K562 (cell line): ENCODE data around the gene MAD2L1BP. TPM values are rescaled to one million over a fixed set of nuclear protein-coding genes. Genes with fewer than 3 reads are reported as not detected.

ENCODE experiments used
- ADNP ChIP-seq: fragments of 200-800 bp; sonication (Bioruptor generic); IDR thresholded peaks from 2 replicates; pipeline ENCODE4 v1.6.1; 2016; ENCODE audit warnings: missing genetic modification characterization, missing compliant biosample characterization
- BRD9 ChIP-seq: fragments of 450-650 bp; IDR thresholded peaks from 2 replicates; pipeline ENCODE4 v1.6.1; 2018; ENCODE audit warnings: low read depth; ENCODE audit not compliant: partially characterized antibody
- CHD4 ChIP-seq: fragments of 200-600 bp; sonication (generic); IDR thresholded peaks from 3 replicates; pipeline ENCODE4 v1.6.1; 2012; ENCODE audit warnings: low read depth, mild to moderate bottlenecking, mixed read lengths, low read length, inconsistent platforms; ENCODE audit not compliant: insufficient read depth, insufficient replicate concordance, poor library complexity, severe bottlenecking
- DPF2 ChIP-seq: fragments of 450-650 bp; IDR thresholded peaks from 2 replicates; pipeline ENCODE4 v1.6.1; 2016
- EGR1 ChIP-seq: fragments of 450-650 bp; conservative IDR thresholded peaks from 2 replicates; pipeline ENCODE4 v1.6.1; 2017; ENCODE audit warnings: mild to moderate bottlenecking
- ESRRB ChIP-seq: fragments of 250-450 bp; sonication (Bioruptor Pico); IDR thresholded peaks from 2 replicates; pipeline ENCODE4 v1.5.0; 2020; ENCODE audit warnings: mild to moderate bottlenecking, moderate library complexity, borderline replicate concordance
- FOSL1 ChIP-seq: fragments of 200-800 bp; sonication (Bioruptor generic); conservative IDR thresholded peaks from 2 replicates; pipeline ENCODE4 v1.6.1; 2016; ENCODE audit warnings: missing genetic modification characterization, missing compliant biosample characterization
- HDAC1 ChIP-seq, 2 experiments: fragments of 450-650 bp; IDR thresholded peaks; 2 replicates each; pipeline ENCODE4 v1.6.1; 2016 to 2017; ENCODE audit warnings: inconsistent platforms in 1 of 2, mild to moderate bottlenecking in 1 of 2, moderate library complexity in 1 of 2
- HDGF ChIP-seq: fragments of 450-650 bp; IDR thresholded peaks from 2 replicates; pipeline ENCODE4 v1.6.1; 2016
- IFI16 ChIP-seq: fragments of 250-450 bp; sonication (Bioruptor Pico); IDR thresholded peaks from 2 replicates; pipeline ENCODE4 v2.1.2; 2022; ENCODE audit warnings: mild to moderate bottlenecking, inconsistent platforms
- KLF6 ChIP-seq: fragments of 250-450 bp; sonication (Bioruptor Pico); IDR thresholded peaks from 2 replicates; pipeline ENCODE4 v1.4.0; 2020; ENCODE audit warnings: mild to moderate bottlenecking, moderate library complexity, borderline replicate concordance
- NBN ChIP-seq: fragments of 450-650 bp; IDR thresholded peaks from 2 replicates; pipeline ENCODE4 v1.6.1; 2016; ENCODE audit warnings: low read depth, mild to moderate bottlenecking
- PTBP1 ChIP-seq: fragments of 200-400 bp; formaldehyde crosslinking; IDR thresholded peaks from 2 replicates; pipeline ENCODE4 v1.6.1; 2017; ENCODE audit warnings: low read depth, low read length
- SOX6 ChIP-seq: fragments of 450-650 bp; IDR thresholded peaks from 2 replicates; pipeline ENCODE4 v1.6.1; 2014; ENCODE audit warnings: mild to moderate bottlenecking
- XRCC5 ChIP-seq: fragments of 200-400 bp; formaldehyde crosslinking; IDR thresholded peaks from 2 replicates; pipeline ENCODE4 v1.6.1; 2017; ENCODE audit warnings: low read depth, mild to moderate bottlenecking, low read length
- ZNF175 ChIP-seq: fragments of 200-800 bp; sonication (Bioruptor generic); IDR thresholded peaks from 2 replicates; pipeline ENCODE4 v1.6.1; 2016; ENCODE audit warnings: low read depth, mild to moderate bottlenecking, missing genetic modification characterization, missing compliant biosample characterization
- ZNF224 ChIP-seq: sonication (generic); formaldehyde crosslinking; IDR thresholded peaks from 2 replicates; pipeline ENCODE4 v1.8.0; 2022; ENCODE audit warnings: mild to moderate bottlenecking, missing genetic modification reagents
- ZNF232 ChIP-seq: sonication (generic); formaldehyde crosslinking; IDR thresholded peaks from 2 replicates; pipeline ENCODE4 v1.8.0; 2022; ENCODE audit warnings: mild to moderate bottlenecking, missing genetic modification reagents
- polyA plus RNA-seq, 8 experiments: library from polyadenylated mRNA; depleted of rRNA in 4 of 8; stranded (reverse) in 5 of 8; unstranded in 3 of 8; fragments of >200 nt; fragmentation: Nextera tagmentation in 2 of 8; fragmentation: Illumina TruSeq in 1 of 8; extraction: Ambion mirVana in 2 of 8; extraction: Trizol in 1 of 8; gene quantifications; 2 replicates each; pipeline versions ENCODE4 v1.2.1 to v1.2.3, GENCODE V29; 2011 to 2014; ENCODE audit warnings: inconsistent platforms in 1 of 8, missing spikeins in 1 of 8
- total RNA-seq, 7 experiments: library from RNA; depleted of rRNA in 6 of 7; stranded (reverse); fragments of >200 nt in 6 of 7; fragmentation: Illumina TruSeq in 2 of 7; extraction: Trizol in 2 of 7; gene quantifications; 2 replicates each; pipeline versions ENCODE4 v1.2.1 to v1.2.3, GENCODE V29; 2011 to 2021; ENCODE audit warnings: low replicate concordance in 1 of 7
- TF ChIP-seq, protein P1 (sequence below): IDR thresholded peaks from 3 replicates; pipeline ENCODE4 v1.6.1; 2011; ENCODE audit warnings: borderline replicate concordance, mild to moderate bottlenecking; ENCODE audit not compliant: insufficient read length, insufficient read depth
- TF ChIP-seq, protein P2 (sequence below): sonication (generic); formaldehyde crosslinking; IDR thresholded peaks from 2 replicates; pipeline ENCODE4 v1.8.1; 2023; ENCODE audit warnings: mild to moderate bottlenecking, missing genetic modification reagents
- TF ChIP-seq, protein P3 (sequence below): fragments of 250-450 bp; sonication (Bioruptor Pico); IDR thresholded peaks from 2 replicates; pipeline ENCODE4 v1.5.0; 2021; ENCODE audit warnings: mild to moderate bottlenecking, borderline replicate concordance
- TF ChIP-seq, protein P4 (sequence below): sonication (generic); formaldehyde crosslinking; IDR thresholded peaks from 2 replicates; pipeline ENCODE4 v1.5.0; 2020; ENCODE audit warnings: missing genetic modification reagents

The MAD2L1BP gene
- total and polyA plus RNA-seq, 9 of the 15 experiments (the other 6 are each of a cell fraction or from before 2014, with no cell fraction given), result 69.7 to 321 (median 111) TPM

DNA sequence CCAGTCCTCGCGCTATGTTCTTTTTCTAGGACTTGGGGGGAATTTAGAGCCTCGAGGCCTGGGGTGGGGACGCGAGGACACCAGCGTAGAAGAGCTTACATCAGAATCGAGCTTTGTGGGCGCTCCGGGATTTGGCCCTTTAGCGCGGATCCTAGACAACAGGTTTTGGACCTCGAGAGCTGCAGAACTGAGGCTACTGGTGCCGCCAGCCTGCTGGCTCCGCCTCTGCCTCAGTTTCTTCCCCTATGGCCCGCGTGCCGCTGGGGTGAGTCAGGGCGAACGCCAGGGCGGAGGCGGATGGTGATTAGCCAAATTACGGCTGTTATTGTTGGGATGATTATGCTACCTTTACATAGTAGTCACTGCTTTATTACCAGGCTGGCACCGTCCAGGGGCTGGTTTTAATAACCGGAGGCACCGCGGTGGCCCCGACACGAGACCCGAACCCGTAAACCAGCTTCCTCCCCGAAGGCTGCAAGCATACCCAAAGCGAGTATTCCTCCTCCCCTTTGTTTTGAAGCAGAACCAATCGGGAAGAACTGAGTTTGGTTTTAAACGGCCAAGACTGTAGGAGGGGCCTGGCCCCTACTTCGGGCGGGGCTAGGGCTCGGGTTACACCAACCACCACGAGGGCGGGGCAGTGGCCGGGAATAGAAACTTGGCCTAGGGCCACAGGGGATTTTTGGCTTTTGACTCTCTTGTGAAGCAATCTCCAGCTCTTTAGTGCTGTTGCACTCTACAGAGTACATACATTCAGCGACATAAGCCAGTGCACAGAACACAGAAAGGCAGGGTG, 5.9 kb upstream of the MAD2L1BP start (continued):
- TF ChIP-seq CHD4 (no peak), BRD9 (peak; percentile 89), HDGF (no peak), EGR1 (peak; percentile 42; the same call in 1 of the 2 replicates), ZNF175 (peak; percentile 16; the same call in 1 of the 2 replicates), HDAC1 (IDR thresholded peaks at IDR 0.05) (peak in 1 of 2 experiments; percentile 55; a peak in 2 of 4 replicates), ADNP (tag) (no peak), ESRRB (CRISPR knock-in tag) (peak; percentile 64; the same call in 1 of the 2 replicates), ZNF232 (no peak; the same call in 1 of the 2 replicates), KLF6 (CRISPR knock-in tag) (no peak), FOSL1 (tag) (no peak; the same call in none of the 2 replicates), NBN (peak; percentile 81; the same call in 1 of the 2 replicates), SOX6 (peak; percentile 44; the same call in 1 of the 2 replicates), ZNF224 (no peak; the same call in 1 of the 2 replicates), DPF2 (peak; percentile 82), PTBP1 (no peak), XRCC5 (peak; percentile 84), IFI16 (CRISPR knock-in tag) (peak; percentile 8; the same call in 1 of the 2 replicates)
- TF ChIP-seq, protein P1, sequence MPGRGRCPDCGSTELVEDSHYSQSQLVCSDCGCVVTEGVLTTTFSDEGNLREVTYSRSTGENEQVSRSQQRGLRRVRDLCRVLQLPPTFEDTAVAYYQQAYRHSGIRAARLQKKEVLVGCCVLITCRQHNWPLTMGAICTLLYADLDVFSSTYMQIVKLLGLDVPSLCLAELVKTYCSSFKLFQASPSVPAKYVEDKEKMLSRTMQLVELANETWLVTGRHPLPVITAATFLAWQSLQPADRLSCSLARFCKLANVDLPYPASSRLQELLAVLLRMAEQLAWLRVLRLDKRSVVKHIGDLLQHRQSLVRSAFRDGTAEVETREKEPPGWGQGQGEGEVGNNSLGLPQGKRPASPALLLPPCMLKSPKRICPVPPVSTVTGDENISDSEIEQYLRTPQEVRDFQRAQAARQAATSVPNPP, result no peak
- TF ChIP-seq, protein P2, sequence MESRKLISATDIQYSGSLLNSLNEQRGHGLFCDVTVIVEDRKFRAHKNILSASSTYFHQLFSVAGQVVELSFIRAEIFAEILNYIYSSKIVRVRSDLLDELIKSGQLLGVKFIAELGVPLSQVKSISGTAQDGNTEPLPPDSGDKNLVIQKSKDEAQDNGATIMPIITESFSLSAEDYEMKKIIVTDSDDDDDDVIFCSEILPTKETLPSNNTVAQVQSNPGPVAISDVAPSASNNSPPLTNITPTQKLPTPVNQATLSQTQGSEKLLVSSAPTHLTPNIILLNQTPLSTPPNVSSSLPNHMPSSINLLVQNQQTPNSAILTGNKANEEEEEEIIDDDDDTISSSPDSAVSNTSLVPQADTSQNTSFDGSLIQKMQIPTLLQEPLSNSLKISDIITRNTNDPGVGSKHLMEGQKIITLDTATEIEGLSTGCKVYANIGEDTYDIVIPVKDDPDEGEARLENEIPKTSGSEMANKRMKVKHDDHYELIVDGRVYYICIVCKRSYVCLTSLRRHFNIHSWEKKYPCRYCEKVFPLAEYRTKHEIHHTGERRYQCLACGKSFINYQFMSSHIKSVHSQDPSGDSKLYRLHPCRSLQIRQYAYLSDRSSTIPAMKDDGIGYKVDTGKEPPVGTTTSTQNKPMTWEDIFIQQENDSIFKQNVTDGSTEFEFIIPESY (CRISPR knock-in tag), result no peak; the same call in 1 of the 2 replicates
- TF ChIP-seq, protein P3, sequence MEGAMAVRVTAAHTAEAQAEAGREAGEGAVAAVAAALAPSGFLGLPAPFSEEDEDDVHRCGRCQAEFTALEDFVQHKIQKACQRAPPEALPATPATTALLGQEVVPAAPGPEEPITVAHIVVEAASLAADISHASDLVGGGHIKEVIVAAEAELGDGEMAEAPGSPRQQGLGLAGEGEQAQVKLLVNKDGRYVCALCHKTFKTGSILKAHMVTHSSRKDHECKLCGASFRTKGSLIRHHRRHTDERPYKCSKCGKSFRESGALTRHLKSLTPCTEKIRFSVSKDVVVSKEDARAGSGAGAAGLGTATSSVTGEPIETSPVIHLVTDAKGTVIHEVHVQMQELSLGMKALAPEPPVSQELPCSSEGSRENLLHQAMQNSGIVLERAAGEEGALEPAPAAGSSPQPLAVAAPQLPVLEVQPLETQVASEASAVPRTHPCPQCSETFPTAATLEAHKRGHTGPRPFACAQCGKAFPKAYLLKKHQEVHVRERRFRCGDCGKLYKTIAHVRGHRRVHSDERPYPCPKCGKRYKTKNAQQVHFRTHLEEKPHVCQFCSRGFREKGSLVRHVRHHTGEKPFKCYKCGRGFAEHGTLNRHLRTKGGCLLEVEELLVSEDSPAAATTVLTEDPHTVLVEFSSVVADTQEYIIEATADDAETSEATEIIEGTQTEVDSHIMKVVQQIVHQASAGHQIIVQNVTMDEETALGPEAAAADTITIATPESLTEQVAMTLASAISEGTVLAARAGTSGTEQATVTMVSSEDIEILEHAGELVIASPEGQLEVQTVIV (CRISPR knock-in tag), result peak; percentile 50; the same call in 1 of the 2 replicates
- TF ChIP-seq, protein P4, sequence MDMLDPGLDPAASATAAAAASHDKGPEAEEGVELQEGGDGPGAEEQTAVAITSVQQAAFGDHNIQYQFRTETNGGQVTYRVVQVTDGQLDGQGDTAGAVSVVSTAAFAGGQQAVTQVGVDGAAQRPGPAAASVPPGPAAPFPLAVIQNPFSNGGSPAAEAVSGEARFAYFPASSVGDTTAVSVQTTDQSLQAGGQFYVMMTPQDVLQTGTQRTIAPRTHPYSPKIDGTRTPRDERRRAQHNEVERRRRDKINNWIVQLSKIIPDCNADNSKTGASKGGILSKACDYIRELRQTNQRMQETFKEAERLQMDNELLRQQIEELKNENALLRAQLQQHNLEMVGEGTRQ (CRISPR knock-in tag), result no peak
